ENCODE data around the gene CLTRN. TPM values are rescaled to one million over a fixed set of nuclear protein-coding genes. Genes with fewer than 3 reads are reported as not detected.

Gene CLTRN
- total and polyA plus RNA-seq, 2 of the 13 experiments (the other 11 are each of a cell fraction or from before 2014, with no cell fraction given): 0.37 to 0.53 TPM

GRCh38 chrX:15678339-15678738 lies 13.7 kb upstream of the CLTRN start:
- 80% methylated on average over 1 of the region's 2 CpGs for WGBS (ENCODE audit: low lambda C conversion rate)
- intact Hi-C loops (cut with micrococcal nuclease; ENCODE audit: unreplicated experiment) (no loop called here), in situ Hi-C loops (cut with HindIII; ENCODE audit: extremely low pct_ligation_motif_present, low pct_unique_long_range_greater_than_20kb) (loop anchor here (25.0 kb wide), 1 partner anchor 341 kb away; the partner anchor contains the start of gene PIGA)
- H3K4me1 ChIP-seq (ENCODE audit: insufficient read depth, low read length): peaks cover 26% of the 10 kb centered on the region
- no peaks in the 10 kb centered on the region for H4K20me1 ChIP-seq (ENCODE audit: insufficient read depth, low read length)
- no TSS peak for BruUV-seq (replicated peaks)
- ATAC-seq (no peak), FAIRE-seq (no peak), DNase-seq (ENCODE audit: low spot score) (no peak)
- H2AFZ ChIP-seq (ENCODE audit: low read length): no peak overlapping the region
- no peak overlapping the region for H3K9ac ChIP-seq (ENCODE audit: insufficient read depth, low read depth, low read length)
- H3K27ac ChIP-seq (ENCODE audit: extremely low read length, insufficient read depth, low read length): no peak overlapping the region
- peaks cover 41% of the 10 kb centered on the region for H3K79me2 ChIP-seq (ENCODE audit: insufficient read depth, low read length)
- H3K27me3 ChIP-seq (ENCODE audit: control insufficient read depth in 1 of 2, insufficient read depth in 2 of 2, low read length in 2 of 2): no peaks in the 10 kb centered on the region; a peak in 1 of 5 replicates
- ChIA-PET POLR2A (no interaction called here), CTCF (ENCODE audit: low intra/inter-chr PET ratio, low total read pairs) (no interaction called here)
- H3K36me3 ChIP-seq (replicated peaks in 1 of 2; ENCODE audit: control insufficient read depth in 1 of 2, insufficient read depth in 2 of 2, low read length in 2 of 2): peaks cover 1 to 2% of the 10 kb centered on the region in 2 experiments; a peak in 2 of 5 replicates
- H3K9me3 ChIP-seq (ENCODE audit: low read length): no peaks in the 10 kb centered on the region
- H3K4me2 ChIP-seq (ENCODE audit: low read depth, low read length): no peak overlapping the region
- no peak overlapping the region for H3K4me3 ChIP-seq (replicated peaks in 1 of 3; ENCODE audit: insufficient read depth in 1 of 3, low read depth in 2 of 3, low read length in 3 of 3)
- TF ChIP-seq, protein P1, sequence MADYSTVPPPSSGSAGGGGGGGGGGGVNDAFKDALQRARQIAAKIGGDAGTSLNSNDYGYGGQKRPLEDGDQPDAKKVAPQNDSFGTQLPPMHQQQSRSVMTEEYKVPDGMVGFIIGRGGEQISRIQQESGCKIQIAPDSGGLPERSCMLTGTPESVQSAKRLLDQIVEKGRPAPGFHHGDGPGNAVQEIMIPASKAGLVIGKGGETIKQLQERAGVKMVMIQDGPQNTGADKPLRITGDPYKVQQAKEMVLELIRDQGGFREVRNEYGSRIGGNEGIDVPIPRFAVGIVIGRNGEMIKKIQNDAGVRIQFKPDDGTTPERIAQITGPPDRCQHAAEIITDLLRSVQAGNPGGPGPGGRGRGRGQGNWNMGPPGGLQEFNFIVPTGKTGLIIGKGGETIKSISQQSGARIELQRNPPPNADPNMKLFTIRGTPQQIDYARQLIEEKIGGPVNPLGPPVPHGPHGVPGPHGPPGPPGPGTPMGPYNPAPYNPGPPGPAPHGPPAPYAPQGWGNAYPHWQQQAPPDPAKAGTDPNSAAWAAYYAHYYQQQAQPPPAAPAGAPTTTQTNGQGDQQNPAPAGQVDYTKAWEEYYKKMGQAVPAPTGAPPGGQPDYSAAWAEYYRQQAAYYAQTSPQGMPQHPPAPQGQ (CRISPR knock-in tag; IDR thresholded peaks at IDR 0.05; ENCODE audit: borderline replicate concordance): no peak
- TF ChIP-seq ZNF564 (CRISPR knock-in tag; IDR thresholded peaks at IDR 0.05) (peak; percentile 87; the same call in 1 of the 2 replicates), ZGPAT (CRISPR knock-in tag; IDR thresholded peaks at IDR 0.05) (no peak)

GRCh38 chrX:15676886-15677285 lies 12.3 kb upstream of the CLTRN start:
- DNase-seq (ENCODE audit: low spot score) (no peak), ATAC-seq (no peak), FAIRE-seq (no peak)
- Histone ChIP-seq H3K27me3 (ENCODE audit: control insufficient read depth in 1 of 2, insufficient read depth in 2 of 2, low read length in 2 of 2) (no peaks in the 10 kb centered on the region; a peak in 1 of 5 replicates), H3K36me3 (replicated peaks in 1 of 2; ENCODE audit: control insufficient read depth in 1 of 2, insufficient read depth in 2 of 2, low read length in 2 of 2) (peaks cover 1 to 2% of the 10 kb centered on the region in 2 experiments; a peak in 2 of 5 replicates), H3K9me3 (ENCODE audit: low read length) (no peaks in the 10 kb centered on the region), H3K4me2 (ENCODE audit: low read depth, low read length) (peak overlapping the region; percentile 89), H4K20me1 (ENCODE audit: insufficient read depth, low read length) (no peaks in the 10 kb centered on the region), H3K27ac (ENCODE audit: extremely low read length, insufficient read depth, low read length) (no peak overlapping the region), H2AFZ (ENCODE audit: low read length) (no peak overlapping the region), H3K4me1 (ENCODE audit: insufficient read depth, low read length) (peaks cover 26% of the 10 kb centered on the region), H3K9ac (ENCODE audit: insufficient read depth, low read depth, low read length) (peak overlapping the region; percentile 89), H3K79me2 (ENCODE audit: insufficient read depth, low read length) (peaks cover 40% of the 10 kb centered on the region), H3K4me3 (replicated peaks in 1 of 3; ENCODE audit: insufficient read depth in 1 of 3, low read depth in 2 of 3, low read length in 3 of 3) (peak overlapping the region; percentile 75 to 94 (median 86); a peak in 4 of 6 replicates)
- intact Hi-C loops (cut with micrococcal nuclease; ENCODE audit: unreplicated experiment) (no loop called here), in situ Hi-C loops (cut with HindIII; ENCODE audit: extremely low pct_ligation_motif_present, low pct_unique_long_range_greater_than_20kb) (loop anchor here (25.0 kb wide), 1 partner anchor 340 kb away; the partner anchor contains the start of gene PIGA)
- TF ChIP-seq ATF7-NPFF (CRISPR knock-in tag; IDR thresholded peaks at IDR 0.05; ENCODE audit: low read depth) (no peak), RBM39 (IDR thresholded peaks at IDR 0.05; ENCODE audit: low read depth, low read length, poor library complexity, severe bottlenecking) (no peak), TBX2 (CRISPR knock-in tag; IDR thresholded peaks at IDR 0.05; ENCODE audit: borderline replicate concordance) (no peak), NFE2L2 (IDR thresholded peaks at IDR 0.05; ENCODE audit: low read length) (no peak), ZNF615 (CRISPR knock-in tag; IDR thresholded peaks at IDR 0.05; ENCODE audit: borderline replicate concordance) (no peak), DPF2 (CRISPR knock-in tag; IDR thresholded peaks at IDR 0.05; ENCODE audit: borderline replicate concordance, low read depth) (no peak), RBAK (CRISPR knock-in tag; IDR thresholded peaks at IDR 0.05) (no peak), ZFP36L1 (CRISPR knock-in tag; IDR thresholded peaks at IDR 0.05) (no peak), THAP8 (CRISPR knock-in tag; IDR thresholded peaks at IDR 0.05; ENCODE audit: borderline replicate concordance) (no peak), ZNF841 (CRISPR knock-in tag; IDR thresholded peaks at IDR 0.05; ENCODE audit: borderline replicate concordance) (no peak)
- ChIA-PET CTCF (ENCODE audit: low intra/inter-chr PET ratio, low total read pairs) (no interaction called here), POLR2A (no interaction called here)
- 98% methylated on average over 2 of the region's 2 CpGs for WGBS (ENCODE audit: low lambda C conversion rate)
- BruUV-seq (replicated peaks): no TSS peak

All from HepG2 (cell line).